CD4-positive, alpha-beta T cell treated with Interleukin-12 subunit alpha and Interleukin-12 subunit beta, for 1 hour (primary cell): Measurements from ENCODE around the gene ICA1.
"Not testable (repeated sequence)": the region's sequence is repeated elsewhere in the genome, so short reads cannot be mapped to it uniquely, and the experiment has no call there.

ENCODE experiments used
- DNase-seq: peaks from one replicate; pipeline ENCODE4 v3.0.0-alpha.2; 2020

Gene ICA1

DNA sequence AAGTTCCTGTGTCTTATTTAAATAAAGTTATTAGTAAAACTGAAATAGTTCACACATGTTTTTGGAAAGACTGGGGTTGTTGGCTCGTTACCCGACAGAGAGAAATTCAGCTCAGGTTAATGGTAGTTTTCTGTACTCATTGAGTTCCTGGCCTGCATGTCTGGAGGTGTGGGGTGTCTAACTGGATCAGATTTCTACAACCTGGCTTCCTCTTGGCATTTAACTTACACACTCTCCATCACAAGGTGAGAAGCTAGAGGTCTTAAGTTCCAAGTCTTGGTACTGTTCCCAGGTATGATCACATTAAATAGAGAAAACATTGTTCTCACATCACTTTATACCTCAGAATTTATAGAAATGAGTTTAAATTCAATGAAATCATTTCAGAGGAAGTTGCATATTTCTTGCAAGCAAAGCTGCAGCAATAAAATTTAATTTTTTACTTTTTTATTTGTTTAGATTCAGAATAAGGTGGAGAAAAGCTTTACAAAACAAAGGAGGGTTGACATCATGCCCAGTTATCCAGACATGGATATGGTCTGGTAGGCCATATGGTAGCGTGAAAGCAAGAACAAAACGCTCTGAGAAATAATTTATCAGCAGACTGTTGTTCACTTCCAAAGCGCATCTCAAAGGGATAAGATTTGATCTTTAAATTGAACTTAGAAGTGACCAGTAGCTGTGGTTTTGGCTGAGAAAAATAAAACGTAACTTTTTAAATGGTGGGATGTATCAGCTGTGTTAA, 172.8 kb downstream of the ICA1 start:
- DNase-seq: no peak

GRCh38 chr7:8086239-8086638, 175.7 kb downstream of the ICA1 start:
- no peak for DNase-seq

DNA sequence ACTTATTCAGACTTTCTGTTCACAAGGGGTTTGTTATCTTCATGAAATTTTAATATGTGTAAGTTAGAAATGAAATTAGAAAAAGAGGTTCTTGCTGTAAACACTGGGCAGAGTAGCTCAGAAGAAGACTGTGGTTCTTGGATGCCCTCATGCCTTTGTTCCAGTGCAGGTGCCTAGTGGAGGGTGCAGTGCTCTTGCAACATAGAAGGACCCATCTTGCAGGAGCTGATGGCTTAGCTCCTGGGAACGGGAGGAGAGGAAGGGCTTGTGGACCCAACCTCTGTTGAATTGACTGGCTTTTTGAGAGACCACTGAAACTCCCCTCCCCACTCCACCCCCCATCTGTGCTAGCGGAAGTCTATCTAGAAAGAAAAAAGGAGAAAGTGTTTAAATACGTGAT, 176.5 kb downstream of the ICA1 start:
- DNase-seq: no peak

DNA sequence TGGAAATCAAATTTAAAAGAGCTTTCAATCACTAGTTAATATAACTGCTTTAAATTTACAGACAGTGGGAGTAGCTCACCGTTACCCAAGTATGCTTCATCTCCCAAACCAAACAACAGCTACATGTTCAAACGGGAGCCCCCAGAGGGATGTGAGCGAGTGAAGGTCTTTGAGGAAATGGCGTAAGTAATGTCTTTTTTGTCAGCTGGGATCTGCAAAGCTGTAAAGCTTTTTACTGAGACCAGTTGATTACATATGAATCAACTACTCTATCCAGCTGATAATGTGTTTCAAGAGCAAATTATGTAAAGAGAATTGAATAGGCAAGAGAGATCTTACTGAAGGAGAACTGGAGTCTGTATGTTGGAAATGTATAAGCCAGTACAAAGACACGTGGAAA, 177.1 kb downstream of the ICA1 start:
- DNase-seq: no peak

DNA sequence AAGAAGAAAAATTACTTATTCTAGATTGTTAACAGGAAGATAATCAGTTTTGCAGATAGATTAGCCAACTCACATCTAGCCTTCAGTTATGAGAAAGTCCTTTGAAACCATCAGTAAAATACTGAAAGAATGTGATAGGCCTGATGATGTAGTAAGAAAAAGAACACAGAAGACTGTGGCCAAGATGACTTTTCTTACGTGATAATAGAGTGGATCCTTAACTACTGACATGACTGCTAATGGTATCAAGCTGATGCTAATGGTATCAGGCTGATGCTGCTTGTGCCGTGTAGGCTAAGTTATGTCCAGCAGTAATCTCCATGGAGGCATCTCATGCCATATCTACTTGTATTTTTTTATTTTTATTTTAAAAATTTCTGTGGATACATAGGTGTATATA, 179.2 kb downstream of the ICA1 start:
- no peak for DNase-seq

DNA sequence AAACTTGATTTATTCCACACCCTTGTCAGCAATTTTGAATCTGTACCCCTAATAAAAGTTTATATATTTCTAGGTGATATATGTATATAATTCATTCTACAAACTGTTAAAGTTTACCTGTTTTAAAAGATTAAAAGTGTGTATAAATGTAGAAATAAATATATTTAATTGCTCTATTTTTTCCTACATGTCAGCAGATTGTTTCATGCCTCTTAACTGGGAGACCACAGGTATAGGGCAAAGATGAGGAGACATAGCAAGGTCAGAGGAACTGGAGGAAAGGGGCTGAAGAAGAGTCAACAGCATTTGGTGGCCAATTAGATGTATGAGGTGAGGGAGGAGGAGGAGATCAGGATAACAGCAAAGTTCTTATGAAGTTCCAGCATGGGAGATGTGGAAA, 183.5 kb downstream of the ICA1 start:
- DNase-seq: no peak

- no peak for DNase-seq
Measured at GRCh38 chr7:8070451-8071180, 191.4 kb downstream of the ICA1 start.

- no peak for DNase-seq
Measured at GRCh38 chr7:8068892-8069686, 192.9 kb downstream of the ICA1 start.

GRCh38 chr7:8065356-8065813, 196.6 kb downstream of the ICA1 start:
- DNase-seq: no peak

- DNase-seq: no peak
Measured at GRCh38 chr7:8064828-8065227, 197.1 kb downstream of the ICA1 start.

- no peak for DNase-seq
Measured at GRCh38 chr7:8063706-8064297, 198.2 kb downstream of the ICA1 start.

DNA sequence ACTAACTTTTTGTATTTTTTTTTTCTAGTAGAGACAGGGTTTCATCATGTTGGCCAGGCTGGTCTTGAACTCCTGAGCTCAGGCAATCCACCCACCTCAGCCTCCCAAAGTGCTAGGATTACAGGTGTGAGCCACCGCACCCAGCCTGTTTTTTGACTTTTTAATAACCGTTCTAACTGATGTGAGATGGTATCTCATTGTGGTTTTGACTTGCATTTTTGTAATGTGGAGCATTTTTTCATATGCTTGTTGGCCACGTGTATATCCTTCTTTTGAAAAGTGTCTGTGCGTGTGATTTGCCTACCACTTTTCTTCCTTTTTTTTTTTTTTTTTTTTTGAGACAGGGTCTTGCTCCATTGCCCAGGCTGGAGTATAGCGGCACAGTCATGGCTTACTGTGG, 198.7 kb downstream of the ICA1 start:
- DNase-seq: not testable (repeated sequence)
